Suppressor macrophage (primary cell): Measurements from ENCODE around the gene ACE2.
"Not testable (repeated sequence)": the region's sequence is repeated elsewhere in the genome, so short reads cannot be mapped to it uniquely, and the experiment has no call there.

Experiments used
- DNase-seq, 4 experiments: peaks; one replicate each; pipeline ENCODE4 v3.0.0-alpha.2; 2020 to 2022
- total RNA-seq, 17 experiments: gene quantifications; one replicate each; lab custom pipeline; 2026; ENCODE audit warnings: mixed read lengths in 6 of 17, inconsistent platforms in 3 of 17; lab: John Stamatoyannopoulos, UW

ACE2 gene
- 0 to 1.9 (median 0) reads per million in 17 experiments for total RNA-seq

GRCh38 chrX:15600745-15601144, at the start of gene ACE2:
TSS of gene ACE2 (minus strand) at chrX:15600960. CDS start at chrX:15600911, 49 bp downstream.
- no peak for DNase-seq

GRCh38 chrX:15647510-15647909, 46.8 kb upstream of the ACE2 start:
- not testable (repeated sequence) for DNase-seq

GRCh38 chrX:15646543-15646942, 45.8 kb upstream of the ACE2 start:
- DNase-seq, result no peak

GRCh38 chrX:15646031-15646430, 45.3 kb upstream of the ACE2 start:
- DNase-seq, result no peak

- no peak for DNase-seq
Measured at GRCh38 chrX:15645266-15645665, 44.5 kb upstream of the ACE2 start.

- no peak for DNase-seq
Measured at GRCh38 chrX:15644560-15644872, 43.8 kb upstream of the ACE2 start.

- no peak for DNase-seq
Measured at GRCh38 chrX:15643786-15644559, 43.2 kb upstream of the ACE2 start.

- DNase-seq, result no peak
Measured at GRCh38 chrX:15631637-15632036, 30.9 kb upstream of the ACE2 start.

GRCh38 chrX:15623054-15623453, 22.3 kb upstream of the ACE2 start:
- DNase-seq, result no peak

- DNase-seq, result no peak
Measured at GRCh38 chrX:15619053-15619755, 18.4 kb upstream of the ACE2 start.

- no peak for DNase-seq
Measured at GRCh38 chrX:15617111-15617510, 16.4 kb upstream of the ACE2 start.

- DNase-seq, result no peak
Measured at GRCh38 chrX:15616531-15616930, 15.8 kb upstream of the ACE2 start.

GRCh38 chrX:15607067-15607466, 6.3 kb upstream of the ACE2 start:
- peak in 2 of 4 experiments; percentile 8 to 21 for DNase-seq

GRCh38 chrX:15606136-15606535, 5.4 kb upstream of the ACE2 start:
- no peak for DNase-seq

GRCh38 chrX:15605226-15605625, 4.5 kb upstream of the ACE2 start:
- no peak for DNase-seq

- no peak for DNase-seq
Measured at GRCh38 chrX:15602761-15603160, 2.0 kb upstream of the ACE2 start.

- no peak for DNase-seq
Measured at GRCh38 chrX:15601932-15602331, 1.2 kb upstream of the ACE2 start.

- DNase-seq, result no peak
Measured at GRCh38 chrX:15600049-15600448, 711 bp downstream of the ACE2 start.

GRCh38 chrX:15599461-15599860, 1.3 kb downstream of the ACE2 start:
- no peak for DNase-seq

GRCh38 chrX:15598026-15598425, 2.7 kb downstream of the ACE2 start:
- DNase-seq, result no peak

- DNase-seq, result peak in 2 of 4 experiments; percentile 4 to 5
Measured at GRCh38 chrX:15594371-15594770, 6.4 kb downstream of the ACE2 start.

GRCh38 chrX:15579778-15580747, 20.7 kb downstream of the ACE2 start:
- no peak for DNase-seq

- no peak for DNase-seq
Measured at GRCh38 chrX:15576019-15576418, 24.7 kb downstream of the ACE2 start.
